Mesothelial cell of epicardium (in vitro differentiated cells): ENCODE data around the gene GPSM3. TPM values are rescaled to one million over a fixed set of nuclear protein-coding genes. Genes with fewer than 3 reads are reported as not detected.

Source experiments
- microRNA-seq: library from miRNA; unstranded; fragments of <30 nt; microRNA quantifications from one replicate; pipeline ENCODE4 v1.2.0, GENCODE V29; 2021; ENCODE audit warnings: inconsistent platforms, mixed read lengths
- total RNA-seq: library from RNA; stranded (reverse); gene quantifications from 3 replicates; pipeline ENCODE4 v1.2.1, GENCODE V29; 2021

GPSM3 gene
- total RNA-seq, 1 donor from 2014 or later, result 7.6 TPM

Small RNA genes lying within 50 kb of the gene (microRNA-seq; reads per million reads assigned to microRNA genes)
- gene MIR6721, result 7.0 reads per million, percentile 26 among the genes with 10 or more reads in this experiment
- 1.2 reads per million for gene MIR6833

Other genes starting within 250 kb of the GPSM3 start
- 1.4 to 2.4 TPM (median 1.8 TPM) in 3 replicates for gene CFB, start 246.5 kb downstream of the GPSM3 start, total RNA-seq
- gene NELFE, start 233.7 kb downstream of the GPSM3 start, total RNA-seq, result 55.5 to 60.0 TPM (median 59.8 TPM) in 3 replicates
- gene SKIC2, start 233.5 kb downstream of the GPSM3 start, total RNA-seq, result 78.6 to 84.3 TPM (median 82.0 TPM) in 3 replicates
- 25.2 to 28.1 TPM (median 26.1 TPM) in 3 replicates for gene DXO, start 220.5 kb downstream of the GPSM3 start, total RNA-seq
- 12.0 to 15.3 TPM (median 12.3 TPM) in 3 replicates for gene C4A, start 210.6 kb downstream of the GPSM3 start, total RNA-seq
- 10.4 to 12.5 TPM (median 11.5 TPM) in 3 replicates for gene C4B, start 177.8 kb downstream of the GPSM3 start, total RNA-seq
- gene CYP21A2, start 154.2 kb downstream of the GPSM3 start, total RNA-seq, result 0.58 to 1.2 TPM (median 0.91 TPM) in 3 replicates
- gene TNXB, start 83.3 kb downstream of the GPSM3 start, total RNA-seq, result 10.8 to 13.9 TPM (median 13.6 TPM) in 3 replicates
- 95.8 to 99.8 TPM (median 96.3 TPM) in 3 replicates for gene ATF6B, start 64.4 kb downstream of the GPSM3 start, total RNA-seq
- gene FKBPL, start 62.4 kb downstream of the GPSM3 start, total RNA-seq, result 5.4 to 6.0 TPM (median 6.0 TPM) in 3 replicates
- 3.0 to 4.5 TPM (median 3.4 TPM) in 3 replicates for gene PRRT1, start 40.7 kb downstream of the GPSM3 start, total RNA-seq
- 49.3 to 58.6 TPM (median 51.5 TPM) in 3 replicates for gene PPT2, start 38.5 kb downstream of the GPSM3 start, total RNA-seq
- gene EGFL8, start 28.0 kb downstream of the GPSM3 start, total RNA-seq, result 45.7 to 48.3 TPM (median 45.7 TPM) in 3 replicates
- gene AGPAT1, start 16.6 kb downstream of the GPSM3 start, total RNA-seq, result 63.2 to 69.0 TPM (median 64.6 TPM) in 3 replicates
- 60.7 to 62.8 TPM (median 62.1 TPM) in 3 replicates for gene RNF5, start 14.2 kb downstream of the GPSM3 start, total RNA-seq
- 23.7 to 28.1 TPM (median 27.5 TPM) in 3 replicates for gene AGER, start 8.4 kb downstream of the GPSM3 start, total RNA-seq
- 236 to 250 TPM (median 246 TPM) in 3 replicates for gene PBX2, start 2.4 kb downstream of the GPSM3 start, total RNA-seq
- gene NOTCH4, start 31.4 kb upstream of the GPSM3 start, total RNA-seq, result 2.3 to 2.6 TPM (median 2.5 TPM) in 3 replicates
- not detected in 3 replicates for gene TSBP1, start 179.3 kb upstream of the GPSM3 start, total RNA-seq
- not detected in 3 replicates for gene BTNL2, start 214.5 kb upstream of the GPSM3 start, total RNA-seq
- not detected in 3 replicates for gene HLA-DRA, start 247.2 kb upstream of the GPSM3 start, total RNA-seq